GM20431 (cell line): Measurements from ENCODE around the gene HK2.

Experiments
- in situ Hi-C: fragments of 300-500 bp; cut with MseI, MboI; formaldehyde crosslinking; loops from one replicate; pipeline ENCODE4 v1.15.0; 2020; ENCODE audit warnings: low sequenced_read_pairs; ENCODE audit not compliant: unreplicated experiment

HK2 gene

DNA sequence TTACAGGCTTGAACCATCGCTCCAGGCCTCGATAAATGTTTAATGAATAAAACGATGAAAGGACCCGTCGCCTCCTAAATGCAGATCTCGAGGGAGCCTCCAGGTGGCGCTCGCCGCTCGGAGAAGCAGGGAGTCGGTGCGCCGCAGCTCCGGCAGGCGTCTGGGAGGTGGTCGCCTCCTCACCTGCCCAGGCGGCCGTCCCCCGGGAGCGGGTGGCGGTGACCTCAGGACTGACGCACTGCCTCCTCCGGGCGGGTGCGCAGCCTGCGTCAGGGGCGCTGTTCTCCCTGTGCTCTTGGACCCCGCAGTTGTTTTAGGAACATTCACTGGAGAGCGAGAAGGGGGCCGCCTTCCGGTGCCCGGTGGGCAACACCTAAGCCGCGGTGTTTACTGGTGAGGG, 85.9 kb downstream of the HK2 start:
- in situ Hi-C loops, result loop anchor here (25.0 kb wide), 1 partner anchor 692 kb away; no protein-coding TSS in a partner anchor

- in situ Hi-C loops, result loop anchor here (25.0 kb wide), 1 partner anchor 691 kb away; no protein-coding TSS in a partner anchor
Measured at GRCh38 chr2:74921236-74921736, 87.4 kb downstream of the HK2 start.

- in situ Hi-C loops, result loop anchor here (25.0 kb wide), 1 partner anchor 690 kb away; no protein-coding TSS in a partner anchor
Measured at GRCh38 chr2:74922592-74923227, 88.8 kb downstream of the HK2 start.

- in situ Hi-C loops, result loop anchor here (25.0 kb wide), 1 partner anchor 688 kb away; no protein-coding TSS in a partner anchor
Measured at GRCh38 chr2:74924463-74925265, 90.7 kb downstream of the HK2 start.

- in situ Hi-C loops, result no loop called here
Measured at GRCh38 chr2:74925361-74925786, 91.4 kb downstream of the HK2 start.

- in situ Hi-C loops, result no loop called here
Measured at GRCh38 chr2:74927621-74928020, 93.7 kb downstream of the HK2 start.

- in situ Hi-C loops, result no loop called here
Measured at GRCh38 chr2:74930811-74931486, 97.0 kb downstream of the HK2 start.

DNA sequence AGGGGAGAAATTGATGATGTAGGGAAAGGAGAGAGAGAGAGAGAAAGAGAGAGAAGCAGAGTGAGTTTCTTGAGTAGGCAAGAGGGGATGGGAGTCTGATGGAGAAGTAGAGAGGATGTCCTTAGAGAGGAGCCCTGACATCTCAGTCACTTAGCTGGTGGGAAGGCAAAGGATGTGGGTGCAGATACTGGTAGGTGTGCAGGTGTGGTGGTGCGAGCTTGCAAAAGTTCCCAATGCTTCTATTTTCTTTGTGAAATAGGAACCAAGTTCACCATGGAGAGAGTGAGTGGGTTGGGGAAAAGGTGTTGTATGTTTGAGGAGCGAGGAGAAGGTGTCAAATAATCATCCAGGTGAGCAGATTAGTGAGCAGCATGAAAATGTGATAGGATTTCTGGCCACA, 98.0 kb downstream of the HK2 start:
- in situ Hi-C loops, result no loop called here

DNA sequence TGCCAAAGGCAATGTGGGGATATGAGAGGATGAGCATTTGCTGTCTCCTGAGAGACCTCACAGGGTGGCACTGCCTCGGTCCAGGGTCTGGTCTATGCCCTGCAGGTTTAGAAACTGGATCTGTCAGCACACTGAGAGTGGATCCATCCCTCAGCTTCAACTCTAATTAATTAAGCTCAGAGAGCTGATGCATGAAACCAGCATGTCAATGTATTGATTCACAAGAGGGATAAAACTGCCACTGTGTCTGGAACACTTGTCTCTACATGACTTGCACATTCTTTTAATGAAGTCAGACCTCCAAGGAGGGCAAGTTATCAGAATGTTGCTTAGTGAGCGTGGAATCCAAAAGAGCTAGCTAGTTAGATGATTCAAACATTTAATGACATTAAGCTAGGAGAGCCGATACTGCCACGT, 102.1 kb downstream of the HK2 start:
- in situ Hi-C loops, result no loop called here

DNA sequence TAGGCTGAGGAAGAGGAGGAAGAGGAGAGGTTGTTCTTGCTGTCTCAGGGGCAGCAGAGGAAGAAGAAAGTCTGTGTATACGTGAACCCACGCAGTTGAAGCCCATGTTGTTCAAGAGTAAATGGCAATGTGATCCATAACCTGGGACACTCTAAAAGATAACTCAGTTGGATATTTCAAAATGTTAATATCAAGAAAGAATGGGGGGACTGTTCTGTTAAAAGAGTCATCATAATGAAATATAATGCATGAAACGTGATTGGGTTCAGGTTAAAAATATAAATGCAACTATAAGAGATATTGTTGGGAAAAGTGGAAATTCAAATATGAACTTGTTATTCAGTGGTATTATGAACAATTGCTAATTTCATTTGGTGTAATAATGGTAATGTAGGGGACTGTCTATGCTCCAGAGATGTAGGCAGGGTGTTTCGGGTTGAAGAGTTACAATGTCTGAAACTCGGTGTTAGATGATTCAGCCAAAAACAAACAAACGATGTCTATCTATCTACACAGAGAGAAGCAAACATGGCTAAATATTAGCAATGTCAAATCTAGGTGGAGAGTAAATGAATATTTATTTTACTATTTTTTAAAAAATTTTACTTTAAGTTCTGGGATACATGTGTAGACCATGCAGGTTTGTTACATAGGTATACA, 103.4 kb downstream of the HK2 start:
- in situ Hi-C loops, result no loop called here

DNA sequence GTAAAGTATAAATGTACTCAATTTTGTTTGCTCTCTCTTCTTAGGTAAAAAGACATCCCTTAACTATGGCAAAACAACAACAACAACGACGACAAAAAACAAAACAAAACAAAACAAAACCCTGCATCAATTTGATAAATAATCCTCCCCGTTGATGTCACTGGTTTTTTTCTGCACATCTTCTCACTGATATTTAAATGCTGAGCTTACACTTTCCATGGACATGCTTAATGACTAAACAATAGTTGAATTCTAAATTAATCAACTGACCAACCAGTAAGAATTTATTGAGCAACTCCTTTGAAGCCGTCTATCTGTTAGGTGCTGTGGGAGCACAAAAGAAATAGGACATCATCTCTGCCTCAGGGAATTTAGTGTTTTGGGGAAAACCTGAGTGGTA, 104.3 kb downstream of the HK2 start:
- in situ Hi-C loops, result no loop called here

DNA sequence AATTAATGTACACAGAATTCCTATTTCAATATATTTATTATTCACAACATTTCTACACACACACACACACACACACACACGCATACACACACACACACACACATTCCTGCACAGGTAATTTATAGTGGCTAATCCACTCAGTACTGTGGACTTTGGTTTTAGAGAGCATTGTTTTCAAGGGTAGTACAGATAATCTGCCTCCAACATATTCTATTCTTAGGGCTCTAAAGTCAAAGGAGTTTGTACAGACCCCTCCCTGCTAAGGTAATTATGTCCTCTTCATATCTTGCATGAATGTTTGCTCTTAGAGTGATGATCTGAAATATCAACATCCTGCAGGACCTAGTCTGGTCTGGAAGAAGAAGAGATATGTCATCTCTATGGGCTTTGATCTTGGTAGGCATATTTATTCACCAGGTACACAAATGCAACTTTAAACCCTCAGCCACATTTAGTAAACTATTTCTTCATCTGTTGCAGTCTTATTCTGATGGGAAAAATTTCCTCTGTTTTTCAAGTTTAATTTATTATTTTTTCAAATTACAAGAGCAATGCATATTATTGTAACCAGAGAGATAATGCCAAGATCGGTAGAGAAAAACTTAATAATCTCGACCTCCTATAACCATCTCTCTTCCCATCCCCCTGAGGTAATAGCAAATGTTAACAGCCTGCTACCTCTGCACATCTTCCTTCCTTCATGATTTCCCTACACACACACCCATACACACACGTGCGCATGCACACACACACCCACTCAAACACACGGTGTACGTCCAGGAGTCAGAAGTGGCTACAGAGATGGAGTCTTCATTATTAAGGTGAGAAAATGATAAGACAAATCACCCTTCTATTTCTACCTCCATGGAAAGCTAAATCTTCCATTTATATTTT, 106.2 kb downstream of the HK2 start:
- in situ Hi-C loops, result no loop called here

DNA sequence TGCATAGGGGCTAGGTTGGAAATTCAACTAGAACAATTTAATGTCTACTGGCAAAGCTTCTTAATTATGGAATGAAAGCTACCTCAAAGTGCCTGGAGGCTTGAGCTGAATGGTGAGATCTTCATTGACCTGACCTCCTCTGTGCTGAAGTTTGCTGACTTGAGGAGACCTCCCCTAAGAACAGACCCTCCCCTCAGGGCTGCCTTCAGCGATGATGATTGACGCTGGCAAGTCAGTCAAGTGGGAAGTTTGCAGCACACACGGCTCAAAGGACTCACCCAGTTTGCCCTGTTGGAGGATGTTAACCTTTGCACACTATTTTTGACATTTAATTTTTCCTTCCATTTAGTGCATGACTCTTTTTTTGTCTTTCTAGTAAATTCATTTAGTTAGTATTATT, 107.4 kb downstream of the HK2 start:
- in situ Hi-C loops, result no loop called here

DNA sequence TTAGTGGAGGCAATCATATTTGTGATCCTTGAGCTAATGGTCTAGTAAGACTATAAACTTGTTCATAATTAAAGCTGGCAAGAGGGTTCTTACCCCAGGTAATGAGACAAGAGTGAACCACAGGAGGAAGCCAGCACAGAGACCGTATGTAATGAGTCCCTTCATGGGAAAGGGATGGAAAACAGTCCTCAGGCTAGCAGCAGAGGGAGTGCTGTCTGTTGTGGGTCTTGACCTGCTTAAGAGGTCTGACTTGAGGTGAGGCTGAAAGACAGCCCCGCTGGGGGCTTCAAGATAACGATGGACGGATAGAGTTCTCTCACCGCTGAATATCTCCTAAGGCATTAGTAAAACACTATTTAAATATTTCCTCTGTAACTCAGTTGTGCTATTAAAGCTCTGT, 108.3 kb downstream of the HK2 start:
- in situ Hi-C loops, result no loop called here
